CD8-positive, alpha-beta memory T cell (primary cell): ENCODE measurements around the gene RAD23B. TPM values are rescaled to one million over a fixed set of nuclear protein-coding genes. Genes with fewer than 3 reads are reported as not detected.
"Not testable (repeated sequence)": the region's sequence is repeated elsewhere in the genome, so short reads cannot be mapped to it uniquely, and the experiment has no call there.

ENCODE experiments used
- CTCF ChIA-PET: fragments of 350-600 bp; sonication (Branson Sonifier 250); formaldehyde crosslinking; loops from one replicate; lab custom pipeline; 2021; ENCODE audit warnings: antibody characterized with exemption; lab: Charles Lee
- POLR2A ChIA-PET: fragments of 350-600 bp; sonication (Branson Sonifier 250); formaldehyde crosslinking; loops from one replicate; lab custom pipeline; 2021; ENCODE audit warnings: antibody characterized with exemption; lab: Charles Lee
- DNase-seq, 5 donors: peaks; one replicate each; pipeline versions ENCODE4 v3.0.0 to v3.0.0-alpha.2; 2020 to 2022; ENCODE audit warnings: mixed read lengths in 1 of 5
- H3K27ac ChIP-seq: one replicate; pipeline ENCODE4 v1.7.0; 2013; ENCODE audit warnings: low read depth, mild to moderate bottlenecking, low read length, moderate library complexity
- H3K27me3 ChIP-seq: 2 replicates; pipeline ENCODE4 v1.7.0; 2013; ENCODE audit warnings: low read length, mild to moderate bottlenecking; ENCODE audit not compliant: insufficient read depth, poor library complexity, severe bottlenecking
- H3K36me3 ChIP-seq: 2 replicates; pipeline ENCODE4 v1.7.0; 2013; ENCODE audit warnings: mild to moderate bottlenecking, low read length, moderate library complexity; ENCODE audit not compliant: insufficient read depth
- H3K4me1 ChIP-seq: 2 replicates; pipeline ENCODE4 v1.7.0; 2013; ENCODE audit warnings: mild to moderate bottlenecking, low read length, moderate library complexity; ENCODE audit not compliant: insufficient read depth
- H3K4me3 ChIP-seq: 2 replicates; pipeline ENCODE4 v1.7.0; 2013; ENCODE audit warnings: mild to moderate bottlenecking, low read length
- H3K9me3 ChIP-seq: 2 replicates; pipeline ENCODE4 v1.7.0; 2013; ENCODE audit warnings: mild to moderate bottlenecking, low read length
- H3K27ac Mint-ChIP-seq, 8 donors: one replicate each; pipeline ENCODE4 v1.8.0; 2020 to 2021; ENCODE audit warnings: mixed read lengths in 8 of 8, mild to moderate bottlenecking in 6 of 8, inconsistent platforms in 3 of 8, moderate library complexity in 3 of 8
- H3K27me3 Mint-ChIP-seq, 2 donors: one replicate each; pipeline ENCODE4 v1.8.0; 2020 to 2021; ENCODE audit warnings: mixed read lengths in 2 of 2, mild to moderate bottlenecking in 1 of 2, moderate library complexity in 1 of 2
- H3K36me3 Mint-ChIP-seq, 3 donors: one replicate each; pipeline ENCODE4 v1.8.0; 2020 to 2021; ENCODE audit warnings: mixed read lengths in 3 of 3, inconsistent platforms in 1 of 3, mild to moderate bottlenecking in 1 of 3
- H3K4me1 Mint-ChIP-seq, 3 donors: one replicate each; pipeline ENCODE4 v1.8.0; 2020 to 2021; ENCODE audit warnings: mixed read lengths in 3 of 3, inconsistent platforms in 1 of 3, mild to moderate bottlenecking in 1 of 3
- H3K4me3 Mint-ChIP-seq, 7 donors: one replicate each; pipeline ENCODE4 v1.8.0; 2020 to 2021; ENCODE audit warnings: mixed read lengths in 7 of 7, mild to moderate bottlenecking in 6 of 7, moderate library complexity in 4 of 7, inconsistent platforms in 2 of 7
- H3K9me3 Mint-ChIP-seq, 5 donors: one replicate each; pipeline ENCODE4 v1.8.0; 2020 to 2022; ENCODE audit warnings: mixed read lengths in 5 of 5, mild to moderate bottlenecking in 3 of 5, moderate library complexity in 2 of 5, inconsistent platforms in 1 of 5
- polyA plus RNA-seq: library from polyadenylated mRNA; unstranded; fragments of 300-500 nt; fragmentation: Illumina TruSeq; gene quantifications from one replicate; pipeline ENCODE4 v1.2.3, GENCODE V29; 2021
- total RNA-seq, 2 experiments: library from RNA; stranded (reverse); gene quantifications; one replicate each; pipeline ENCODE4 v1.2.3, GENCODE V29; 2021

Gene RAD23B
- total and polyA plus RNA-seq, 3 experiments from 2014 or later, result 12.1 to 150 (median 146) TPM

DNA sequence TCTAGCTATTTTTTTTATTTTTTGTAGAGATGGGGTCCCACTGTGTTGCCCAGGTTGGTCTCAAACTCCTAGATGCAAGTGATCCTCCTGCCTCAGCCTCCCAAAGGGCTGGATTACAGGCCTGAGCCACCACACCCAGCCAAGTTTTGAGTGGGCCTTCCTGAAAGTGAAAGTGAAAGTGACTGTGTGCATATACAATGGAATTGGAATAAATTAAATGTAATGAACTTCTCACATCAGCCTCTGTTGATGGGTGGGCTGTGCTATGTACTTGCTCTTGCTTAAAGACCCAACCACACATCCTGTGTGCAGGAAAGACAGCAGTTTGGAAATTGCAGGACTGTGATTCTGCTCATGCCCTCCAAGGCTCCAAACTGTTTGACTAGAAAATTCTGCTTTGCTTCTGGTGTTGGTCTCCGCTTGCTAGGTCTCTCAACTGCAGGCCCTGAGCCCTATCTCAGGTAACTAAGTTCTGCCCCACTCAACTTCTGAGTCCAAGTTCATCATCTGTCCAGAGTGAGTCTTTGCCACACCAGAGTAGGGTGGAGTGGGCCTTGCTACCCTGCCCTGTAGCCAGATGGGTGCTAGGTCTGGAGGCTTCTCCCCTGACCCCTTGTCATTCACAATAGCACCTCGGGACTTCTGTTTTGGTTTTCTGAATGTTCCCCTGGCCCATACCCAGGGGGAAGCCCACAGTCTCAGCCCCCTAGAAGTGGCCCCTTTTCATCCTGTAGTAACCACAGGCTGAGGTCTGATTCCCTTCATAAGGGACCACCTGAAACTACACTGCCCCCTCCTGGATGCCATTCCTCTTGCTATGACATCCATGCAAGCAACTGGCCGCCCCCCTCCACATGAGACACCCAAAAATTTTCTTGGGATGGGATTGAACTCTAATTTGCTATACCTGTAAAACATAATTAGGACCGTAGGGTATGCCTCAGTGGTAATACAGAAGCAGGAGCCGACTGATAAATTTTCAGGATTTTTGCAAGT is 36.5 kb upstream of the RAD23B start:
- Mint-ChIP-seq H3K9me3 (no peaks in the 10 kb centered on the region), H3K4me3 (peak overlapping the region in 1 of 7 donors; percentile 65), H3K4me1 (peaks cover 10 to 20% (median 12%) of the 10 kb centered on the region in 3 donors), H3K27ac (no peak overlapping the region), H3K36me3 (peaks cover 0 to 4% (median 0%) of the 10 kb centered on the region in 3 donors), H3K27me3 (peaks cover 6 to 7% of the 10 kb centered on the region in 2 donors)
- ChIA-PET POLR2A (no interaction called here), CTCF (interaction anchor here (0.5 kb wide), 1 partner anchor 37 kb away, joined by 3 read pairs; no protein-coding TSS in a partner anchor)
- H3K27ac ChIP-seq, result no peak overlapping the region
- H3K9me3 ChIP-seq, result no peaks in the 10 kb centered on the region
- H3K27me3 ChIP-seq, result no peaks in the 10 kb centered on the region
- peaks cover 6% of the 10 kb centered on the region for H3K4me1 ChIP-seq
- H3K4me3 ChIP-seq, result no peak overlapping the region
- DNase-seq, result no peak
- H3K36me3 ChIP-seq, result no peaks in the 10 kb centered on the region

DNA sequence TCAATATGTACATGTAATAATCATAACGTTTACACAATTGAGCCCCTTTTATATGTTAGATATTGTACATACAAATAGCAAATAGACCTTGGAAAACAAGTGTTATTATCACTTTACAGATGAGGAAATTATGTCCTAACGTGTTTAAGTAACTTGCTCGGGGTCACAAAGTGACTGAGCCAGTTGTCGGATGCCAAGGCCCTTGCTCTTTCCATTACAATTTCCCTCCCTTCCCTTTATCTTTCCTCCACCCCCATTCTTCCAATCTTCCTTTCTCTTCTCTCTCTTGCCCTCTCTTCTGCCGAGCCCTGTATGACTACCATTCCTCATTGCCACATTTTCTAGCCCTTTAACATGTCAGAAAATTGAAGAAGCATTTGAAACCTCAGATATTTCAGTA is 34.4 kb upstream of the RAD23B start:
- Mint-ChIP-seq H3K27ac (no peak overlapping the region), H3K36me3 (peaks cover 0 to 4% (median 0%) of the 10 kb centered on the region in 3 donors), H3K9me3 (no peaks in the 10 kb centered on the region), H3K4me3 (no peak overlapping the region), H3K4me1 (peaks cover 8 to 14% (median 9%) of the 10 kb centered on the region in 3 donors), H3K27me3 (peaks cover 12 to 14% of the 10 kb centered on the region in 2 donors)
- ChIA-PET POLR2A (no interaction called here), CTCF (interaction anchor here (0.9 kb wide), 1 partner anchor 21 kb away, joined by 3 read pairs; no protein-coding TSS in a partner anchor)
- no peak overlapping the region for H3K27ac ChIP-seq
- no peak overlapping the region for H3K4me3 ChIP-seq
- H3K27me3 ChIP-seq, result no peaks in the 10 kb centered on the region
- no peaks in the 10 kb centered on the region for H3K9me3 ChIP-seq
- no peak for DNase-seq
- H3K4me1 ChIP-seq, result peaks cover 6% of the 10 kb centered on the region
- H3K36me3 ChIP-seq, result no peaks in the 10 kb centered on the region

DNA sequence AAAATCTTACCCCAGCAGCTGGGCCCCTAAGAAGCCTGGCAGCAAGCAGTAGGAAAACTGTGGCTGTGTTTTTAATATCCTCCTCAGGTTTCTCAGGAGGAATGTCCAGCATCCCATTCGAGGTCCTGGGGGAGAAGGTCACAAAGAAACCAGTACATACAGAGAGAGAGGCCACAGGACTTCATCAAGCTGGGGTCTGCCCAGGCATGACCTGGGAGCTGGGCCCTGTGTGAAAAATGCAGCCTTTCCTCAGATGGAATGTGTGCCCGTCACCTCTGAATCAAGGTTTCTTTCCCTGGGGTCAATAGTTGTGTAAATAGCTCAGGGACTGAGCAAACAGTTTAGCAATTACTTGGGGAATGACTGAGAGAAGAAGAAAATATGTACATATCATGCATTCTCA is 33.9 kb upstream of the RAD23B start:
- no peak overlapping the region for H3K27ac ChIP-seq
- H3K4me3 ChIP-seq, result no peak overlapping the region
- H3K36me3 ChIP-seq, result no peaks in the 10 kb centered on the region
- no peak overlapping the region for H3K4me3 Mint-ChIP-seq
- H3K27ac Mint-ChIP-seq, result no peak overlapping the region
- no peaks in the 10 kb centered on the region for H3K9me3 Mint-ChIP-seq
- DNase-seq, result no peak
- no peaks in the 10 kb centered on the region for H3K9me3 ChIP-seq
- POLR2A ChIA-PET, result no interaction called here
- CTCF ChIA-PET, result interaction anchor here (0.9 kb wide), 1 partner anchor 20 kb away, joined by 3 read pairs; no protein-coding TSS in a partner anchor
- peaks cover 12 to 14% of the 10 kb centered on the region in 2 donors for H3K27me3 Mint-ChIP-seq
- peaks cover 6% of the 10 kb centered on the region for H3K4me1 ChIP-seq
- H3K4me1 Mint-ChIP-seq, result peaks cover 5 to 10% (median 5%) of the 10 kb centered on the region in 3 donors
- H3K27me3 ChIP-seq, result no peaks in the 10 kb centered on the region
- H3K36me3 Mint-ChIP-seq, result peaks cover 0 to 4% (median 0%) of the 10 kb centered on the region in 3 donors

DNA sequence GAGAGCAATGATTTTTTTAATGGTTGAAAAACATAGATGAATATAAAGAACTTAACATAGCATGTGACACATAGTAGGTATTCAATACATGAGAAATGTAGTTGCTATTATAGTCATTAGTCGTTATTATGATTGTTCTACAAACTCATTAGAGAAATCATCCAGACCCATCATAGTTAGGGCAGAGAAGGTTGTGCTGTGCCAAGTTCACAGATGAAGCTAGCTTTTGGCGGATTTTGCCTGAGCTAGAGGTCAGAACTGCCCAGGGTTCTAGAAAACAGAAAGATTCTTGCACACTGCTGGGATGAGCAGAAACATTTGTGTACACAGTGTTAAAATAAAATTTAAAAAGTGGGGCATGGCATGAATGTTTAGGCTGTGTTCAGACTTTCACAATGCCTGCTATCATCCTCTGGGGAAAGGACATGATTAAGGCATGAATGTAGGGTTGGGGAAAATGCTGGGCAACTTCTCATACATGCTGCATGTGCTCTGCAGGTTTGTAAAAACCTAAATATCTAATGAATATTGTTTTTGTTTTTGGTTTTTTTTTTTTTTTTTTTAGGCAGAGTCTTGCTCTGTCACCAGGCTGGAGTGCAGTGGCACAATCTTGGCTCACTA is 33.3 kb upstream of the RAD23B start:
- Mint-ChIP-seq H3K27ac (no peak overlapping the region), H3K36me3 (peaks cover 0 to 4% (median 0%) of the 10 kb centered on the region in 3 donors), H3K27me3 (peaks cover 12 to 14% of the 10 kb centered on the region in 2 donors), H3K4me1 (peaks cover 5 to 10% (median 5%) of the 10 kb centered on the region in 3 donors), H3K4me3 (no peak overlapping the region), H3K9me3 (no peaks in the 10 kb centered on the region)
- Histone ChIP-seq H3K27me3 (no peaks in the 10 kb centered on the region), H3K9me3 (no peaks in the 10 kb centered on the region), H3K4me3 (no peak overlapping the region), H3K27ac (no peak overlapping the region), H3K4me1 (peaks cover 6% of the 10 kb centered on the region), H3K36me3 (no peaks in the 10 kb centered on the region)
- ChIA-PET POLR2A (no interaction called here), CTCF (interaction anchor here (0.9 to 3.5 kb wide), 2 partner anchors 20 to 91 kb away, joined by 3 to 12 read pairs; no protein-coding TSS in a partner anchor)
- DNase-seq, result no peak

DNA sequence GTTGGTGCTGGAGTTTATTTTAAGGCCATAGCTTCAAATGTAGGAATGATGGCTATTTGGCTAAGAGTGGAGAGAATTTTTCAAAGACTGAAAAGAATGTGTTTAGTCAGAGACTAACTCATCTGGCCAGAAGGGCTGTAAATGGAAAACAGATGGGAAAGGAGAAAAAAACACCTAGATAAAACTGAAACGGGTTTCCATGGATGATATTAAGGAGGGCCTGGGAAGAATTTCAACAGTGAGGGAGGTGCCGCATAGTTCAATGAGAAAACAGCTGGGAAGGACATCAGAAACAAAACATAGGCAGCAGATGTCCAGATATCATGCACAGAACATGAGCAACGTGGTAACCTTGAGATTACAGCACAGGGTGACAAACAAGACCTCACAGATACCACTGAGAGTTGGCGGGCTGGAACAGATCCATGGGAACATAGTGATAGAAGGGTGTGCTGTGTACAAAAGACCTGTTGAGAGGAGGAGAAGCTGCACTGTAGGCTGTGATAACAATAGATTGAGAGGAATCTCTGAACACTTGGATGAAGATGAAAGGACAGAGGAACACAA is 31.2 kb upstream of the RAD23B start:
- no peaks in the 10 kb centered on the region for H3K9me3 ChIP-seq
- CTCF ChIA-PET, result interaction anchor here (1.1 to 3.5 kb wide), 3 partner anchors 13 to 89 kb away, joined by 3 to 12 read pairs (median 5); no protein-coding TSS in a partner anchor
- Mint-ChIP-seq H3K9me3 (no peaks in the 10 kb centered on the region), H3K36me3 (no peaks in the 10 kb centered on the region), H3K27me3 (peaks cover 12 to 14% of the 10 kb centered on the region in 2 donors), H3K27ac (no peak overlapping the region), H3K4me1 (peaks cover 0 to 1% (median 1%) of the 10 kb centered on the region in 3 donors), H3K4me3 (no peak overlapping the region)
- no peaks in the 10 kb centered on the region for H3K4me1 ChIP-seq
- H3K4me3 ChIP-seq, result no peak overlapping the region
- no peaks in the 10 kb centered on the region for H3K36me3 ChIP-seq
- no peaks in the 10 kb centered on the region for H3K27me3 ChIP-seq
- H3K27ac ChIP-seq, result no peak overlapping the region
- DNase-seq, result no peak
- POLR2A ChIA-PET, result no interaction called here

DNA sequence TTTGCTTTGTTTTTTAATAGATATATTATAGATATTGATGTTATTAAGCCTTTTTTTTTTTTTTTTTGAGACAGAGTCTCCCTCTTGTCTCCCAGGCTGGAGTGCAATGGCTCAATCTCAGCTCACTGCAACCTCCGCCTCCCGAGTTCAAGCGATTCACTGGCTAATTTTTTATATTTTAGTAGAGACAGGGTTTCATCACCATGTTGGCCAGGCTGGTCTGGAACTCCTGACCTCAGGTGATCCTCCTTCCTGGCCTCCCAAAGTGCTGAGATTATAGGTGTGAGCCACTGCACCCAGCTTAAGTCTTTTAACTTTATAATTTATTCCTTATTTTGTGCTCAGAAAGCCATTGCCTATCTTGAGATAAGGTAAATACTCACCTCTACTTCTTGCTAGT is 24.2 kb upstream of the RAD23B start:
- Mint-ChIP-seq H3K27ac (no peak overlapping the region), H3K9me3 (peaks cover 0 to 2% (median 0%) of the 10 kb centered on the region in 5 donors), H3K4me3 (no peak overlapping the region), H3K4me1 (peaks cover 0 to 9% (median 6%) of the 10 kb centered on the region in 3 donors), H3K27me3 (peaks cover 6 to 10% of the 10 kb centered on the region in 2 donors), H3K36me3 (no peaks in the 10 kb centered on the region)
- POLR2A ChIA-PET, result no interaction called here
- no peaks in the 10 kb centered on the region for H3K9me3 ChIP-seq
- H3K27ac ChIP-seq, result no peak overlapping the region
- H3K4me1 ChIP-seq, result no peaks in the 10 kb centered on the region
- DNase-seq, result no peak
- no peaks in the 10 kb centered on the region for H3K36me3 ChIP-seq
- CTCF ChIA-PET, result no interaction called here
- no peaks in the 10 kb centered on the region for H3K27me3 ChIP-seq
- no peak overlapping the region for H3K4me3 ChIP-seq

DNA sequence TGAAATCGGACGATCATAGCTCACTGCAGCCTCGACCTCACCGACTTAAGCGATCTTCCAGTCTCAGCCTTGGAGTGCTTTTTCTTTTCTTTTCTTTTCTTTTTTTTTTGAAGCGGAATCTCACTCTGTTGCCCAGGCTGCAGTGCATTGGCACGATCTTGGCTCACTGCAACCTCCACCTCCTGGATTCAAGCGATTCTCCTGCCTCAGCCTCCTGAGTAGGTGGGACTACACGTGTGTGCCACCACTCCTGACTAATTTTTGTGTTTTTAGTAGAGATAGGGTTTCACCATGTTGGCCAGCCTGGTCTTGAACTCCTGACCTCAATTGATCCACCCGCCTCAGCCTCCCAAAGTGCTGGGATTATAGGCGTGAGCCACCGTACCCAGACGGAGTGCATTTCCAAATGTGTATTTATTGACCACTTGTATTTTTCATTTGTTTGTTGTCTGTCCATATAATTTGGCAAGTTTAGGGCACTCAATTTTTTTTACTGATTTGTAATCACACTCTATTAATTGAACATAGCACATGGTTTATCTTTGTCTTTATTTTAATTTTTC is 23.2 kb upstream of the RAD23B start:
- peaks cover 6 to 11% of the 10 kb centered on the region in 2 donors for H3K27me3 Mint-ChIP-seq
- DNase-seq, H3K36me3 Mint-ChIP-seq, H3K4me3 Mint-ChIP-seq, CTCF ChIA-PET, H3K36me3 ChIP-seq, H3K27me3 ChIP-seq, H3K27ac Mint-ChIP-seq, H3K4me3 ChIP-seq, H3K4me1 Mint-ChIP-seq, H3K9me3 ChIP-seq, POLR2A ChIA-PET, H3K27ac ChIP-seq, H3K4me1 ChIP-seq, H3K9me3 Mint-ChIP-seq: not testable (repeated sequence)
